Thyroid gland (tissue), 4 donors: ENCODE measurements around the gene TM9SF3.

Experiments
- POLR2A ChIP-seq, 2 donors: fragments of 450-650 bp; IDR thresholded peaks; one replicate each; pipeline ENCODE4 v1.6.1; 2017; ENCODE audit warnings: antibody characterized with exemption in 2 of 2, mild to moderate bottlenecking in 2 of 2, moderate library complexity in 1 of 2
- TF ChIP-seq, protein P1 (sequence below), 6 experiments: fragments of 200-600 bp in 3 of 6; fragments of 450-650 bp in 3 of 6; sonication (generic) in 3 of 6; IDR thresholded peaks; one replicate each; pipeline ENCODE4 v1.5.1; 2016 to 2019; ENCODE audit warnings: antibody characterized with exemption in 6 of 6, mild to moderate bottlenecking in 2 of 6, inconsistent platforms in 1 of 6, moderate library complexity in 1 of 6

DNA sequence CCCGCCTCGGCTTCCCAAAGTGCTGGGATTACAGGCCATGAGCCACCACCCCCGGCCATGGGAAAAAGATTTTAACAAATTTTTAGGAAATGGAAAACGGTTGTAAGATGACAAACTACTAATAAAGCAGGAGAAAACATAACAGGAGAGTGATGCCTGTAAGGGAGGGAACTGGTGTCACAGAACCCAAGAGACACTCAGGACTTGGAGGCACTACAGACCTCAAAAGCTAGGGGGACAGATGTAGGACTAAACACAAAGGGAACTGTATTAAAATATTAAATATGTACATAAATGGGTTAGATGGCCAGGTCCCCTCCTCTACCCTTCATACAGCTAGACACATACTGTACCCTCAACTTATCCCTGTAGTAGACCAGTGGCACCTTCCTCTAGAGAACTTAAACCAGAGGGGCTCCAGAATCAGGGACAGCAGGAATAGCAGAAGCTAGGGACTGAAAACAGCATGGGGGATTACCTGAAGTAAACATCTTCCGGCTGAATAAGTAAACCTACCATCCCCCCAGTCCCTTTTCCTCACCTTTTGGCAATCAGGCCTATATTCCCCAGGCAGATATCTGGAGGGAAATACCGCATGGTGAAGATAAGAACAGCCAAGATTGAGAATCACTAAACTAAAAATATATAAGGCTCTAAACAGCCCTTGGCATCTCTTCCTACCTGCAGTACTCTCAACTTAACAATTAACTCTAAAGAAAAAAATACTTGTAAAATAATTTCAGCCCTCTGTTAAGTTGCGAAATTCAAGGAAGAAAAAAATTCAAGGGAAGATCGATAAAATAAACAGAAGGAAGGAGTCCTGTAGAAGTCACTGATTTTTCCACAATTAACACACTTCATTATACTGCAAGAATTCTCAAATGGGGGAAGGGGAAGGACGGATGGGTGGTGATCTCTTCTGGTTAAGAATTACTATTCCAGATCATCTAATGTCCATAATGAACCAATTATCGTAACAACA, 15.5 kb downstream of the TM9SF3 start:
- TF ChIP-seq, protein P1, sequence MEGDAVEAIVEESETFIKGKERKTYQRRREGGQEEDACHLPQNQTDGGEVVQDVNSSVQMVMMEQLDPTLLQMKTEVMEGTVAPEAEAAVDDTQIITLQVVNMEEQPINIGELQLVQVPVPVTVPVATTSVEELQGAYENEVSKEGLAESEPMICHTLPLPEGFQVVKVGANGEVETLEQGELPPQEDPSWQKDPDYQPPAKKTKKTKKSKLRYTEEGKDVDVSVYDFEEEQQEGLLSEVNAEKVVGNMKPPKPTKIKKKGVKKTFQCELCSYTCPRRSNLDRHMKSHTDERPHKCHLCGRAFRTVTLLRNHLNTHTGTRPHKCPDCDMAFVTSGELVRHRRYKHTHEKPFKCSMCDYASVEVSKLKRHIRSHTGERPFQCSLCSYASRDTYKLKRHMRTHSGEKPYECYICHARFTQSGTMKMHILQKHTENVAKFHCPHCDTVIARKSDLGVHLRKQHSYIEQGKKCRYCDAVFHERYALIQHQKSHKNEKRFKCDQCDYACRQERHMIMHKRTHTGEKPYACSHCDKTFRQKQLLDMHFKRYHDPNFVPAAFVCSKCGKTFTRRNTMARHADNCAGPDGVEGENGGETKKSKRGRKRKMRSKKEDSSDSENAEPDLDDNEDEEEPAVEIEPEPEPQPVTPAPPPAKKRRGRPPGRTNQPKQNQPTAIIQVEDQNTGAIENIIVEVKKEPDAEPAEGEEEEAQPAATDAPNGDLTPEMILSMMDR (IDR thresholded peaks at IDR 0.05), result no peak
- no peak for TF ChIP-seq POLR2A (IDR thresholded peaks at IDR 0.05)
